Smooth muscle cell of the pulmonary artery (primary cell): ENCODE measurements around the gene TAS1R2. TPM values are rescaled to one million over a fixed set of nuclear protein-coding genes. Genes with fewer than 3 reads are reported as not detected.

ENCODE experiments used
- total RNA-seq: library from RNA; depleted of rRNA; stranded (reverse); fragments of >200 nt; gene quantifications from 2 replicates; pipeline ENCODE4 v1.2.3, GENCODE V29; 2014

TAS1R2 gene
- total RNA-seq: not detected in 2 replicates

GRCh38 chr1:18859560-18859959 is at the start of gene TAS1R2:
TSS of gene TAS1R2 (minus strand) at chr1:18859660. CDS start at chr1:18859660, 0 bp downstream.

DNA sequence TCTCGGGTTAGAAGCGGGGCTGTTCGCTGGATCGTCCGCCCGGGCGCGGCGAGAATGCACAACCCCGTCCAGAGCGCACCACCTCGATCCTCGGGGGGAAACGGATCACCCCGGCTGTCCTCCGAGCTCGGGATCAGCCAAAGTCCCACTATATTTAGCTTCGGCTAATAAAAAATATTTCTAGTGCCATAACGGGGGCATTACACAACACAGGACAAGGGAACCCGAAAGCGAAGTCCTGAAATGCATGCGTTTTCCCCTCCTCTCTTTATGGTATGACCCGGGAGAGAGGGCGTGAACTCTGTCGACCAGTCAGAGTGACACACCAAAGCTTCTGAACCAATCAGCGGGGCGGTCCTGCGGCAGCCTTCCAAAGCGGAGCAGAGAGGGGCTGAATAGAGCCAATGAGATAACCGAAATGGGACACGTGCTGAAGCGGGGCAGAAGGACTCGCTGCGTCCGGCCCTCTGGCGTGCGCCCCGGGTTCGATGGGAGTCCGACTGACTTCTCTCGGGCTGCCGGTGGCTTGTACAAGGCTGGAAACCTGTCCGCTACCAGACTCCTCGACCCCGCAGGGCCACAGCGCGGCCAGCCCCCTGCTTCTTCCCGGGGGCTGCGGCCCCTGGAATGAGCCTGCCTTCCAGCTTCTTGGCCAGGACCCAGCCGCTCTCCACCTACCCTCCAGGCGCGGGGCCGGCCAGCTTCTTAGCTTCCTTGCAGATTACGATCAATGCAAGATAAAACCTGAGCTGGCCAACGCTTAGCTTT is 43.2 kb upstream of the TAS1R2 start, which contains the start of gene ALDH4A1:
ALDH4A1 (minus strand) TSS at position 33 of the 768 bp plus-strand sequence; CDS start at position 1, 32 bp downstream.

Other genes starting within 250 kb of the TAS1R2 start
- not detected in 2 replicates for gene PAX7, start 228.8 kb downstream of the TAS1R2 start, total RNA-seq
- 9.9 and 11.2 TPM in 2 replicates for gene ALDH4A1, start 42.9 kb upstream of the TAS1R2 start, total RNA-seq
- gene IFFO2, start 97.0 kb upstream of the TAS1R2 start, total RNA-seq: 10.0 and 12.7 TPM in 2 replicates